NCI-H1694 treated with DMSO at 0.1 percent for 48 hours (cell line): Measurements from ENCODE around the gene RTL1.

Experiments used
- DNase-seq: peaks from one replicate; lab custom pipeline; 2025; lab: John Stamatoyannopoulos, UW

RTL1 gene

DNA sequence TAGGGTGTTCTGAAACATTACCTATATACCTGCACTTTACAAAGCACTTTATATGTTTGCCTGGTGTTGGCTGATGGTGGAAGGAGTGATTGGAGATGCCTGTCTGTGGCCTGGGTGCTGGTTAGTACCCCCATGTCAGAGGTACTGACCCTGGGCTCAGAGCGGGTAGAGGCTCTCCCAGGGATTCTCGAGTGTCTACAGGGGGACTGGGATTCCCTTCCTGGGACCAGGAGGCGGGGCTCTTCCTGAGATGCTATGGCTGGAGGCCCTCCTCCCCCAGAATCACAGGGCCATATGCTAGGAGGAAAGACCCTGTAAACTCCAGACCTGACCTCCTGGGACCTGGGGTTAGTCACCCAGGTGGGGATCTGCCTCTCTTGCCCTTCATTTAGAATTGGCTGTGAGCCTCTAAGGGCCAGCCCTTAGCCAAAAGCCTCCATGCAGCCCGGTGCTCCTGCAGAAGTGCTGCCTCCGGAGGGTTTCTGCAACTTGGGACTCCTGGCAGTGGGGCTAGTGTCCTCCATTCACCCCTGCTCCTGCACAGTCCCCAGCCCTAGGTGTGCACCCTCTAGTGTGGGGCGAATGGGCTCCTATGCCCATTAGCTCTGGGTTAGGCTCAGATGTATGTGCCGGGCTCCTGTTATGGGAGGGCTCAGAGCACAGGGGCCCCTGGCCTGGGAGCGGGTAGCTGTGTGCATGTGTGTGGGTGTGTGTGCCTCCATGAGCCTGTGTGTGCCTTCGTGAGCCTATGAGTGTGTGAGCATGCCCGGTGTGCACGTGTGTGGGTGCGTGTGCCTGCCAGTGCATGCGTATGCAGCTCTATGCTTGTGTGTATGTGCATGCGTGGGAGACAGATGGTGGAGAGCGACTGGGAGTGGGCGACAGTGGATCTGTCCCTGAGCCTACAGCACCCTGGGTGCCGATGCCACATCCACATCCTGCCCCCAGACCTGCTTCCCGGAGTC is 36.6 kb downstream of the RTL1 start:
- no peak for DNase-seq

DNA sequence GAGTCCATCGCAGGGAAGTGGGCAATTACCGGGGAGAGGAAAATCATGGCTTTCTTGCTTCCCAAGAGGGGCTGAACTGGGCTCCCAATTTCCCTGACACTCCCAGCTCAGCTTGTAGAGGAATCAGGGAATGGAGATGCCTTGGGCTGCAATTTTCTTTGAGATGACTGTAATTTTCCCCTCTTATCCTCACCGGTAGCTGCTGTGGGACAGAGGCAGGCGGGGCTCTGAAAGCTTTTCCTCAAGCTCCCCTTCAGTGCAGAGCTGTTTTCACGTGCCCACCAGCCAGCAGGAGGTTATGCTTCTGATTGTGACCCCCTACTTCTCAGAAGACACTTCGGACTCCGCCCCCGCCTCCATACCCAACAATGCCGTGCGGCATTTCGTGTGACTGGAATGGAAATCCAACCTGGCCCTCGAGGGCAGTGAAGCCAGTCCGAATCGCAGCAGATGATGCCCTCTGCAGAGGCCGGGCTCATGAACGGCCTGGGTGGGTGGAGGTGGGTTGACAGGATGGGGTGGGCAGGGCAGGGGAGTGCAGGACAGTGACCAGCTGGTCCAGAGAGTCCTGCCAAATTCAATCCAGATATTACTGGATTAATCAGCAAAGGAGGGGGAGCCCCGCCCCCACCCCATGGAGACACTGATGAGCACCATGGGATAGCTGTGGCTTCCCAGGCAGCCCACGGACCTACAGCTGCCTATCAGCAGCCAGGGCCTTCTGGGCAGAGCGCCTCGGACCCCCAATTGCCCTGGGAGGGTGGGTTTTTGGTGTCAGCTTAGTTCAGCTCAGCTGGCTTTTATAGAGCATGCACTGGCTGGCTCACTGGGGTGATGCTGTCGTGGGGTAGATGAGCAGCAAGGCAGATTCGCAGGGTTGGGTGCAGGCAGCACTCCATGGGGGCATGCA is 37.6 kb downstream of the RTL1 start:
- no peak for DNase-seq

DNA sequence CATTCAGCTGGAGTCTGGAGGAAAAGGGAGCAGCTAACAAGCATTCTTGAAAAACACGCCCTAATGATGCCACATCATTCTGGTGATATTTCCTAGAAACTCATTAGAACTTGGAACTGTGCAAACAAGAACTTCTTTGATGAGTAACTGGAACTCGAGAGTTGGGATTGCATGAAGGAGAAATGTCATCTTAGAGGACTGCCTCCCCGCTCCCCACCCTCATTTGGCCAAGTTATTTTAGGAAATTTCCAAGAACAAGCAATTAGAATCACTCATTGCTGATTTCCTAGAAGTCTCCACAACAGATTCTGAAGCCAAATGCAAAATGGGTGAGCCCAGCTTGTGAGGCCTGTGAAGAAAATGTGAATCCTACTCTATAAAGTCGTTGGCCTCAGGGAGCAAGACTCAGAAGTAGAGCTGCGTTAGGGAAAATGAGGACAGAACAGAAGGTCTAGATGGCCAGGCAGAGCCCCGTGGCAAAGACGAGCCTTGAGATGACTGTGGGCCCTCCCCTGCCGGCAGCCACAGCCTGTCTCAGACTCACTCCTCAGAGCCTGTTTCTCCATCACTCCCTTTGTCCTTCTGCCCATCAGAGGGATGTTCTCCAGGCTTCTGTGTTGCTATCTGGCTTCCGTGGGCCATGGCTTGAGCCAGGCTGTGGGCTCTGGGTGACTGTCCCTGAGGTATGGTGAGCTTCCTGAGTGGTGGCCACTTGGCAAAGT is 38.4 kb downstream of the RTL1 start:
- no peak for DNase-seq

DNA sequence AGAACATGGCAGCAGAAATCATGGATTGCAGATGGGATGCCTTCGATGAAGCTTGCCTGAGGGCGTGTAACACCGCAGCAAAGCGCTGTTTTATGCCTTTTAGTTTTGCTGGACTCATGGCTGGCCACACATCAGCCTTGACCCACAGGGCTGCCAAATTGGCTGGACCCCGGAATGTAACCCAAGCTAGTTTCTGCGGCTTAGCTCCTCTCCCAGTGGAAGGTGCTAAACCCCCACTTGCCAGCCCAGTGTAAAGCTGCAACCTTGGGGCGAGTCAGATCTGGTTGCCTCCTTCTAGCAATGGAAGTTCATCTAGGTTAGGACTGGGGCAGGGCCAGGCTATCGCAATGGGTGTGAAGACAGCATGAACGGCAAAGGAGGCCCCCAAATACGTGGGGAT is 39.3 kb downstream of the RTL1 start:
- DNase-seq, result no peak

DNA sequence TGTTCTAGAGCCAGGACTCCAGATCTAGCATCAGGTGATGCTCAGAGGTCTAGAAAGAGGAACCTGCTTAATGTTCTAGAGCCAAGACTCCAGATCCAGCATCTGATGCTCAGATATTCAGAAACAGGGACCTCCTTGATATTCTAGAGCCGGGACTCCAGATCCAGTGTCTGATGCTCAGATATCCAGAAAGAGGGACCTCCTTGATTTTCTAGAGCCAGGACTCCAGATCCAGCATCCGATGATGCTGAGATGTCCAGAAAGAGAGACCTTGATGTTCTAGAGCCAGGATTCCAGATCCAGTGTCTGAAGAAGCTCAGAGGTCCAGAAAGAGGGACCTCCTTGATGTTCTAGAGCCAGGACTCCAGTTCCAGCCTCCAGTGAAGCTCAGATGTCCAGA is 40.7 kb downstream of the RTL1 start:
- no peak for DNase-seq

DNA sequence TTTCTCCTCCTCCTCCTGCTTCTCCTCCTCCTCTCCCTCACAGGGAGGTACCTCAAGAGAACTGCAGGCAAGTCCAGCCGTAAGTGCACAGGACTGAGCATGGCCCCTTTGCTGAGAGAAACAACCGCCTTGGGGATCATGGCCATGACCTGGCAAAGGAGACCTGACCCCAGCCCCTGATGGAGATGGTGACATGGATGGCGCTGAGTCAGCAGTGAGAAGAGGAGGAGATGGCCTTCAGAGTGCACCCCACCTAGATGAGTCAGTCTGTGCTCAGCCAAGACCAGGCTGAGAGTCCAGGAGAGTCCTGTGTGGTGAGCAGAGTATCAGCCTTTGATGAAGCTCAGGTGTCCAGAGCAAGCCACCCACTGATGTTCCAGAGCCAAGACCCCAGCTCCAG is 41.2 kb downstream of the RTL1 start:
- no peak for DNase-seq

DNA sequence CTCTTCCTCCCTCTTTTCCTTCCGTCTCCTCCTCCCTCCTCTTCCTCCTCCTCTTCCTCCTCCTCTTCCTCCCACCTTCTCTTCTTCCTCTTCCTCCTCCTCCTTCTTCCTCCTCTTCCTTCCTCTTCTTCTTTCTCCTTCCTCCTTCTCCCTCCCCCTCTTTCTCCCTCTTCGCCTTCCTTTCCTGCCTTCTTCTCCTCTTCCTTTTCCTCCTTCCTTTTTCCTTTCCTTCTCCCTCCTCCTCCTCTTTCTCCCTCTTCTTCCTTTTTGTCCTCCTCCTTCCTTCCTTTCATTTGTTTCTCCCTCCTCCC is 41.6 kb downstream of the RTL1 start:
- no peak for DNase-seq

DNA sequence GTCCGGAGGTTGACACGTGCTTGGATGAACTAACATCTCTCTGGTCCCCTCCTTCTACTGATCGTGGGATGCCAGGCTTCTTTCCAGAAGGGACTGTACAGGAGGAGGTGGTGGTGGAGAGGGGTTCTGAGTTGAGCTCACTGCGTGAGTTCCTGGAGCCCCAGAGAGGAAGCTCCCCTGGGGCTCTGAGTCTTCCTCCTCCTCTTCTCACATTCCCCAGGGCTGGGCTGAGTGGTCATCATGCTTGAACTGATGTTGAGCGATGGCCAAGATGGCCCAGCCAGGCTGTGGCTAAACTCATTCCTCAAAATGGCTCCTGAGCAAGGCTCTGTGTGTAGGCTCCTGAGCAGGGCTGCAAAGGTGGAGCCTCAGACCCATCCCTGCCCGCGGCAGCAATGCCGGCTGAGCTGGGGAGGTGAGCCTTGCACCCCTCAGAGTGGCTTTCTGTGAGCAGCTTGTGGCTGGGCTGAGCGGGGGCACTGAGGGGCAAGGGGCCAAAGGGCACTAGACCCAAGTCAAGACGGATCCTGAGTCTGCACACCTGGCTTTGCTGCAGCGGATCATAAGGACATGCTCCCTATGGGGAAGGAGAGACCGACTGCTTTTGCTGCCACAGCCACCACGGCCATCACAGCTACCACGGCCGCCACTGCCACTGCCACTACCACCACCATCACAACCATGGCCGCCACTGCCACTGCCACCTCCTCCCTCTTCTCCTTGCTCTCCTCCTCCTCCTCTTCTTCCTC is 42.2 kb downstream of the RTL1 start:
- DNase-seq, result no peak

DNA sequence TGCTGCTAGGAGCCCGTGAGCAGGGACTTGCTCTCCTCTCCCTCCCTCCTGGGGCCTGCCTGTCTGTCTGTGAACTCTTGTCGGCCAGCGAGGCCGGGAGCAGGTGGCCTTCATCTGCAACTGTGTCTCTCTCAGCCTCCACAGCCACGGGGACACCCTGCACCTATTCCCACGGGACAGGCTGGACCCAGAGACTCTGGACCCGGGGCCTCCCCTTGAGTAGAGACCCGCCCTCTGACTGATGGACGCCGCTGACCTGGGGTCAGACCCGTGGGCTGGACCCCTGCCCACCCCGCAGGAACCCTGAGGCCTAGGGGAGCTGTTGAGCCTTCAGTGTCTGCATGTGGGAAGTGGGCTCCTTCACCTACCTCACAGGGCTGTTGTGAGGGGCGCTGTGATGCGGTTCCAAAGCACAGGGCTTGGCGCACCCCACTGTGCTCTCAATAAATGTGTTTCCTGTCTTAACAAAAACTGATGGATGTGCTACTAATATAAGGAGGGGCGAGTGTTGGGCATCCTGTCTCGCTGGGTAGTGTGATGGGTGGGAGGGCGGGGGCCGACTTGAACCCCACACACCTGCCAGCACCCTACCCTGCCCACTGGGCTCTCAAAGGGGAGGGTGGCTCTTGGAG is 42.9 kb downstream of the RTL1 start:
- DNase-seq, result no peak

DNA sequence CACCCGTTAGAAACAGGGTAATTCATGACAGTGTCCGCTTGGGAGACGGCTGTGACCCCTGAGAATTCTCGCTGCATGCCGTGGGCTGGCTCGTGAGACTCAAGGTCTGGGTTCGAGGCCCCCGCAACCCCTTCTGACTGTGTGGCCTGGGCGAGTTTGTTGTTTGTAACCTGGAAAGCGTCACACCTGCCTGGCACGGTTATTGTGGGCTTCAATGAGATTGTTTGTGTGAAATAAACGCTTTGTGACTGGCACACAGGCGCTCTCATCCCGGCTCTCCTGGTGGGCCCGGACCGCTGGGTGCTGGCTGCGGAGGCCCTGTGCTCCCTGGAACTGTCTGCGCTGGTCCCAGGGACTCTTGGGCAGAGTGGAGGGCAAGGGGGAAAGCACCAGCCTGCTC is 43.7 kb downstream of the RTL1 start:
- DNase-seq, result no peak

DNA sequence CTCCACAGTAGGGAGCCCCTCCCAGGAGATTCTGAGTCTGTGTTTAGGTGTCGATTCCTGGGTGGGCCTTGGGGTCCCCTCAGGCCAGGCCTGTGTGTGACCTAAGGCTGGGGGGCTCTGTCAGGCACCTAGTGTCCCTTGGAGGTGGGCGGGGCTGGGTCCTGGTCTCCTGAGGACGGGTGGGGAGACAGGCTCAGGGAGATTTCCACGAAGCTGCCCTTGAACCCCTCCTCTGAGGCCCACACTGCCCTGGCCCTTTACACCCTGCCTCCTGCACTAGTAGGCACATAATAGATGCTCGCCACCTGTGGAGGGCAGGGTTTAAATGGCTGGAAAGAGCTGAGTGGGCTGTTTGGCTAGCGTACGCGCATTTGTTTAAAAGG is 44.7 kb downstream of the RTL1 start:
- no peak for DNase-seq

DNA sequence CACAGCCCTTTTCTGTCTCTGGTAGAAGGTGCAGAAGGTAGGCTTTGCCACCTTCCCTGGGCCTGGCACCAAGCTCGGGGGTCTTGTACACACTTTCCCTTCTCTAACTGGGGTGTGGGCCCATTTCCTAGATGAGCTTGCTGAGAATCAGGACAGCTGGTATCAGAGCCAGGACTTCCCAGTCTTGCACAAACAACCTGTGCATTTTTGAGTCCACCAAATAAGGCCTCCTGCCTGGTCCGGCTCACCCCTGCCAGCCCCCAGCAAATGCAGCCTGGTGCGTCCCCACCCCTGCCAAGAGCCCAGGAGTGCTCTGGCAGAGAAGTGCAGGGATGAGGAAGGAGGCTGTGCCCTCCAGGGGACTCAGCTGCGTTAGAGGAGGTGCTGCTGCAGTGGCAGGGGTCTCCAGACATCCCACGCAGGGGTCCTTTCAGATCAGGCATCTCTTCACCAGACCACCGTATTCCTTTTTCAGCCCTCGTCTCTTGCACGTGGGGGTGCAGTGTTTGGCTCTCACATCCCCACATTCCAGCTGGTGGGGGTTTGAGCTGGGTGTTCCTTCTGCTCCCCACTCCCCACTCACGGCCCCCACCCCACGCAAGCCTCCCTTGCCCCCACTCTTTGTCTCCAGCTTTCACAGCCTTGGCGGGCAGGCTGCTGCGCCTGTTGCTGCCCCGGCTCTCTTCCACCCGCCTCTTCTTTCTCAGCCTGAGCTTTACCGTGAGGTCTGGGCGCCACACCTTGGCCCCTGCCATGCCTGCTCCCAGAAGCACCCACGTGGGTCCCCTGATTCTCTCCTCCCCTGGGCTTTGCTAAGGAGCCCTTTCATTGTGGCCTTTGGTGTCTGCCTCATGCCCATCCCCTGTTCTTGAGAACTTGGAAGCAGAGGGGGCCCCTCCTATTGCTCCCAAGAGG is 45.3 kb downstream of the RTL1 start:
- DNase-seq, result no peak

DNA sequence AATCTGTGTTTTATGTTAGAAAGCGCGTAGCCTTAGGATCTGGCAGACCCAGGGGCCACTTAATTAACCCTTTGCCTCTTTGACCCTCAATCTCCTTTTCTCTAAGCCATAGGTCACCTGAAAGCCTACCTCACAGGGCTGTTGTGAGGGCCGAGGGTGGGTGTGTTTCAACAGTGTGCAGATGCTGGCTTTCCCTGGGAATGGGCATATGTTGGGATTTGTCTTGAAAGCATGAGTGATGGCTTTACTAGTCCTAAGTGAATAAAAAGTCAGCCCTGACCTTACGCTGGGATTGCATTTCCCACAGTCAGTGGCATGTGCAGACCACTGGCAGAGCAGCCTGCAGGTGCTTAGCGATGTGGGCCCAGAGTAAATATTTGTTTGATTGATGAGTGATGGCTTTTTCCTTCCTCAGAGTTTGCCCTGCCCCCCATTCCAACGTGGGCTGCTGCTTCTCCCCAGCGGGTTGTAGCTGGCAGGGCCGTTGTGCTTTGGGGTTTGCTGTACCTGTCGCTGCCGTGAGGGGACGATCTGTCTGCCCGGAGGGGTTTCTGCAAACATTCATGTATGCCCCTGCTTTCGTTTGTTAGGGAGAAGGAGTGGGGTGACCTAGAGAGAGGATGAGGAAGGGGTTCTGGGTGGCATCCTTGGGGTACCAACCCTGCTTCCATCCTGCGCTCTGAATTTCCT is 46.1 kb downstream of the RTL1 start:
- DNase-seq, result no peak

DNA sequence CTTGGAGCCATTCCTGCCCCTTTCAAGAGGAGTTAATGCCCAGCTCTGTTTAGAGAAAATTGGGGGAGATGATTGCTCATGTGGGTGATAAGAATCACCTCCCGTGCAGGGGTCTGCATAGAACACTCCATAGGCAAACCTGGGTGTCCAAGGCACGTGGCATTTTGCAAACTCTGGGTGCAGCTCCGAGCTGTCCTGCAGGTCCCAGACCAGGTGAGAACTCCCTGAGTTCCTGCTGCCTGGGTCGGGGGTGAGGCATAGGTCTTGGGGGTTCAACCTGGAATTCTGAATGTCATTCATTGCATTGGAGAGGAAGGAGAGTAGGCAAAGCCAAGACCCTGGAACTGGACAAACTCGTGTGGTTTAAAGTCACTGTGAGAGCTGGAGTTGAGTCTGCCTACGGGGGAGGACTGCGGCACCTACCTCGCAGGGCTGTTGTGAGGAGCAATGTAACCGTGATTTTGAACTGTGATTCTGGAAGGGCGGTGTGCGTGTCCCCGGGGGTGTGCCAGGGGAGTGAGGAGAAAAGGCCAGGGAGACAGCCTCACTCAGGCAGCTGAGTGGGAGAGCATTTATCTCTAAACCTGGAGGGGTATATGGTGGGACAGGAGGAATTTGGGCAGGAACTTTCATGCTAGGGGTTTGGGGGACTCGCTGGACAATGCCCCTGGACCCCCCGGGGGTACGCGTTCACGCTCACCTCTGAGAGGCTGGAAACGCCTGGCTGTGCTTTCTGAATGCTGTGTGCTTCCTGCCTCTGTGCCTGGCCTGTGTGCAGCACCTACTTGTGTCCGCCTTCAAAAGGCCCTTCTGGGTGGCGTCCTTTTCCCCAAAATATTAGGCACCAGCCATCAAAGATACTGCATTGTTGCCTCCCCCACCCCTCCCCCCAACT is 47.2 kb downstream of the RTL1 start:
- DNase-seq, result no peak

DNA sequence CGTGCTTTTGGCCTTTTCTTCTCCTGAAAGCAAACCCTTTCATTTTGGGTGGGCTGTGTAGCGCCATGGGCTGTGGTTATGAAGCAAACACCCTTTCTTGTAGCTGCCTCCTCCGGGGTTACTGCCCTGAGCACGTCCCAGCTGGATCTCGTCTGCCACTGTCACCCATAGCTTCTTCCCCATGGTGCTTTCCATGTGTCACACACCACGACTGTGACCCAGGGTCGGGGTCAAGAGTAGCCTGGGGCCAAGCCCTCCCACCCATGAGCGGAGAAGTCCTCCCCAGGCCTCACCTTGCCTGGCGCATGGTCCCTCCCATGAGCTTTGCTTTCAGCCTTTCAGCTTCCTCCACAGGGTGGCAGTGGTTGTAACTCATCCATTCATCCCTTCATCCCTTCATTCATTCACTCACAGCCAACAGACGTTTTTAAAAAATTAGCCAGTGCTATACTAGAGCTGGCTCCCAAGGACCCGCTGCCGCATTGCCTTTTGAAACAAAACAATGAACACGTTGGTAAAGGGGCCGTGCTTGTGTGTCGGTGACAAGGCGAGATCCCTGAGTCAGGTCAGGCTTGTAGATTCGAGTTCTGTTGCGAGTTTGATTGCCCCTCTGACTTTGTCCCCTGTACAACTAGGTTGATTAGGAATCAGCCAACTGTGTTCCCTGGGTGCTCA is 48.1 kb downstream of the RTL1 start:
- no peak for DNase-seq

DNA sequence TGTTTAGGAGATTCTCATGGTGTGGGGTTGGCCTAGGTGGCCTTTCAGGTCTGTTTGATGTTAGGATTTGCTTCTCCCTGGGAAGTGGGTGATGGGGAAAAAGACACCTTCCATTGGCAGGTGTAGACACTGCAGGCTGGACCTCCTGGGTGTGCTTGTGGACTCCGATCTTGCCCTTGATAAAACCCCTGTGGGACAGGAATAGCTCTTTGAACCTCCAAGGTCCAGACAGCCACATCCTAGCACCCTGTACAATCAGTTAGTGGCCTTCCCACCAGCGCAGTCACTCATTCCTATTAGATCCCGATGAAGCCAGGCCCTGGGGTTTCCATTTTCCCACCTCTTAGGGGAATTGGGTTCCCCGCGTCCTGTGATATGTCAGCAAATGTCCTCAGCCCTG is 49.1 kb downstream of the RTL1 start:
- no peak for DNase-seq

DNA sequence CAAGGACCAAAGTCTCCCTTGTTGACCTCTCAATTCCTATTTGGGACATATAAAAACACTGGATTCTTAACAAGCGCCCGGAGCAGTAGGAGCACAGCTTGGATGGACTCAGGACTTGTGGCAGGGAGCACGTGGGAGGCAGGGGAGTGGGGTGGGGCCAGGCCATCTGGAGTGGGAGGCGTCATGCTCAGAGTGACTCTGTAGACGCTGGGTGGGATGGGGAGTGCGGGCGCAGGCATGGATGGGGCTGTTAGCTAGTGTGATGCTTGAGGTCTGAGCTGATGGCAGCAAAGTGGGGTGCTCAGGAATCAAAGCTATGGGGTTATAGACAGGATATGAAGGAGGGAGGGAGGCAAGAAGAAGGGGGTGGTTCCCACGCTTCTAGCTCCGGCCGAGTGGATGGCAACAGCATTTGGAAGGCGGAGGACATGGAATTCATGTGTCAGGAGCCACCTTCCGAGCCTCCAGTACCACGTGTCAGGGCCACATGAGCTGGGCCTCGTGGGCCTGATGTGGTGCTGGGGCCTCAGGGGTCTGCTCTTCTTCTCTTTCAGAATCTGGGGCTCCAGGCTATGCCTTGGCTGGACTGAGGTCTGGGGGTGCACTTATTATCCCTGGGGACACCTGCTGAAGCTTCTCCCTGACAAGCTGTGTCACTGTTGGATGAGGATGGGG is 51.4 kb downstream of the RTL1 start:
- no peak for DNase-seq

DNA sequence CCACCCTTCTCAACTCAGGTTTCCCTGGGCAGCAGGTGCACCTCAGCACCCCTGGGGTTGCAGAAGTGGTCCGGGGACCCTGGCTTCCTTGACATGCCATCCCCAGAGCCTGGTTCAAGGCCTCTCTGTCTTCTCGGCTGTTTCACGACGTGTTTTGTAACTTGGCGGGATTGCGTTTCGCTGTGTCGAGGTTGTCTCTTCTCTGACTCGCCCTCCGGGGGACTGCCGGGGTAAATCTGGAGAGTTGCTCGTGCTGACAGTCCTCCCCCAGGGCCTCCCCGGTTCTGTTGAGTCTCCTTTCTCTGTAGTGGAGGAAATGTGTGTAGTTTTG is 52.0 kb downstream of the RTL1 start:
- DNase-seq, result no peak
